Measurements from ENCODE around the gene C8G.

C8G gene

DNA sequence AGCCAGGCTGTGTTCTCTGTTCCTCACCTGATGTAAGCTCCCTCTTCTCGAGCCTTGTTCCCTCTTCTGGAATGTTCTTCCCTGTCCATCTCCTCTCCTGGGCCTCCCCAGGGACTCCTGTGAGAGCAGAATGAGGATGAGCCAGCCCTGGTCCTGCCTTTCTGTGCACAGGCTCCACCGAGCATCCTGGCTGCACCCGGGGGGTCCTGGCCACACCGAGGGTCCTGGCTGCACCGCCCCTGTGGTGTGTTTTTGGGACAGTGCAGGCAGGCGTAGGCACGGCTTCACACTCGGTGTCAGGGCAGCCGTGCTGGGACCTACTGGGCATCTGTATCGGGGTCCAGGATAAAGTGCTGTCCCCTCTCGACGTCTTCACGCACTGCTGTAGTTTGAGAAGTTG lies 18.3 kb upstream of the C8G start:
- DNase-seq, result no peak
- no peak for TF ChIP-seq GATA1 (IDR thresholded peaks at IDR 0.05; ENCODE audit: low read depth, low read length)
- TF ChIP-seq POLR2A (IDR thresholded peaks at IDR 0.05; ENCODE audit: low read length), result no peak

DNA sequence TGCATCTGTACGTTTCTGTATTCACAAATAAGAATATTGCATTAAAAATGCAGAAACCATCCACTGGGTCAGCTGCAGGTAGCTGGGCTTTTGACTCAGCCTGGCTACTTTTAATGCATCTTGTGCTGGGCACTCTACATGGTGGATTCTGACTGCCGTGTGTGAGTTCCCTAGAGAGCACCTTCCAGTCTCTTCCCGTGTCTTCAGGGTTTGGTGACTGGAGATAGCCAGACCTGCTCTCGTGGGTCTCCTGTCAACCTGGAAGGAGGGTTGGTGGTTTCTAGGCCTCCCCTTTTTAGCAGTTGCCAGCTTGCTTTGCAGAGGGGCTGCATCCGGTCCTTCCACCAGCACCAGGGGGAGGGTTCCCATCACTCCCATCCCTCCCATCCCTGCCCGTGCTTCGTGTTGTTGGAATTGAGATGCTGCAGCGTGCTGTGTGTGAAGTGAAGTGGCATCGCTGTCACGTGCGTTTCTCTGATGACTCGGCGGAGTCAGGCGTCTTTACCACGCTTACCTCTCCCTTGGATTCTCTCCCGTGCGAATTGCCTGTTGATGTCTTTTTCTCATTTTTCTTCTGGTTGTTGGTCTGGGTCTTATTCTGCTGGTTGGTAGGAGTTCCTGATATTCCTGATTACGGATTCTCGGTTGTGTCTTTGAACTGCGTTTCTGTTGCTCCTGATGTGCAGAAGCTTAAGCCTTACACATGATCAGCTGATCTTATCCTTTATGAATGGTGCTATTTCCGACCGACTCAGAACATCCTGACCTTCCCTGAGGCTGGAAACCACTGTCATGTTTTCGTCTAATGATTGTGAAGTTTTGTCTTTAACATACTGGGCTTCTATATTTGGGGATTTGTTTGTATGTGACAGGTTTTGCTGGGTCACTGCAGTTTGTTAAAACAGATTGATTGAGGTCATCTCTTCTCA lies 17.4 kb upstream of the C8G start:
- DNase-seq, result no peak
- TF ChIP-seq POLR2A (IDR thresholded peaks at IDR 0.05; ENCODE audit: low read length) (no peak), GATA1 (IDR thresholded peaks at IDR 0.05; ENCODE audit: low read depth, low read length) (no peak)

DNA sequence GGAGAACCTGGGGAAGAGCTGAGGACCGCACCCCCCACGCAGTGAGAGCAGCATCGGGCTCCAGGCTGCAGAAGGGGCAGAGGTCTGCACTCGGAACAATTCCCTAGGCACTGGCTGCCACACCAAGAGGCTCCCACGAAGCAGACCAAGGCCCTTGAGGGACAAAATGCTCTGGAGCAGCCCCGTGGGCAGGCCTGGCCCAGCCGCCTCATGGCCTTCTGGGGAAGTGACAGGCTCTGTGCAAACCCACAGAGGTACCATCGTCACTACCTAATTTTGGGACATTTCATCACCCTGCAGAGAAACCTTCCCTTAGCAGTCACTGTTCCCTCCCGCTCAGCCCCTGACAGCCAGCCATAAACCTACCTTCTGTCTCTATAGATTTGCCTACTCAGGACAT lies 16.5 kb upstream of the C8G start:
- DNase-seq, result no peak
- no peak for TF ChIP-seq GATA1 (IDR thresholded peaks at IDR 0.05; ENCODE audit: low read depth, low read length)
- no peak for TF ChIP-seq POLR2A (IDR thresholded peaks at IDR 0.05; ENCODE audit: low read length)

DNA sequence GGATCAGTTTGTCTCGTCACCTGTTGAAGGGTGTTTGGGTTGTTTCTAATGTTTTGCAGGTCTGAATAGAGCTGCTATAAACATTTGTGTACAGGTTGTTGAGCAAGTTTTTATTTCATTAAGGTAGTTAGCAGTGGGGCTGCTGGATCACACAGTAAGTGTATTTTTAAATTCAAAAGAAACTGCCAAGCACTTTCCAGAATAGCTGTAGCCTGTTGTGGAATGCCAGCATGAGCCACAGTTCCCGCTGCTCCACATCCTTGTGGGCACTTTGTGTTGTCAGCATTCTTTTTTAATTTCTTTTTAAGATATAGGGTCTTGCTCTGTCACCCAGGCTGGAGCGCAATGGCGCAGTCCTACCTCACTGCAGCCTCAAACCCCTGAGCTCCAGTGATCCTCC lies 15.0 kb upstream of the C8G start:
- TF ChIP-seq POLR2A (IDR thresholded peaks at IDR 0.05; ENCODE audit: low read length) (no peak), GATA1 (IDR thresholded peaks at IDR 0.05; ENCODE audit: low read depth, low read length) (no peak)
- no peak for DNase-seq

DNA sequence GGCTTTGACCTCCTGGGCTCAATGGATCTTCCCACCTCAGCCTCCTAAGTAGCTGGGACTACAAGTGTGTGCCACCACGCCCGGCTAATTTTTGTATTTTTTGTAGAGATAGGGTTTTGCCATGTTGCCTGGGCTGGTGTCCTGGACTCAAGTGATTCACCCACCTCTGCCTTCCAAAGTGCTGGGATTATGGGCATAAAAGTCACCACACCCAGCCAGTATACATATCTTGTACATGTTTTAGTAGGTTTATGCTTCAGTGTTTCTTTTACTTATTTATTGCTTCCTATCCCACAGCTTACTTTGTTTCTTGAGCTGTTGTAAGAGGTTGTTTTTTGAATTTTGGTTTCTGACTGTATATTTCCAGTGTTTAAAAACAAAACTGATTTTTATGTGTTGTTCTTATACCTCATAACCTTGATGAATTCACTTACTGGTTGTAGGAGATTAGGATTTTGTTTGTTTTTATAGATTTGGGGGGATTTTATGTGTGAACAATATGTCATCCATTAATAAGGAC lies 13.4 kb upstream of the C8G start:
- TF ChIP-seq POLR2A (IDR thresholded peaks at IDR 0.05; ENCODE audit: low read length) (no peak), GATA1 (IDR thresholded peaks at IDR 0.05; ENCODE audit: low read depth, low read length) (no peak)
- no peak for DNase-seq

DNA sequence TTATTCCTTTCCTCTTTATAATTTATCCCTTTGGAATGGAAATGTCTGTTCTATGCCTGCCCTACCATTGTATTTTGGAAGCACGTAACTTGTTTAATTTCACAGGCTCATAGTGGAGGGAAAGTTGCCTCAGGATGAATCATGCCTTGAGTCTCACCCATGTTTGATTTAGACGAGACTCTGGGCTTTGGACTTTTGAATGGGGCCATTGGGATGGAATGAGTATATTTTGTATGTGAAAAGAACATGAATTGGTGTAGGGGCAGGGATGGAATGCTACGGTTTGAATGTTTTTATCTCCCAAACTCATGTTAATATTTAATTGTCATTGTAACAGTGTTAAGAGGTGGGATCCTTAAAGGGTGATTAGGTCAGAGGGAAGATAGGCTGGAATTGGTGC lies 10.8 kb upstream of the C8G start:
- no peak for TF ChIP-seq GATA1 (IDR thresholded peaks at IDR 0.05; ENCODE audit: low read depth, low read length)
- no peak for TF ChIP-seq POLR2A (IDR thresholded peaks at IDR 0.05; ENCODE audit: low read length)
- no peak for DNase-seq

DNA sequence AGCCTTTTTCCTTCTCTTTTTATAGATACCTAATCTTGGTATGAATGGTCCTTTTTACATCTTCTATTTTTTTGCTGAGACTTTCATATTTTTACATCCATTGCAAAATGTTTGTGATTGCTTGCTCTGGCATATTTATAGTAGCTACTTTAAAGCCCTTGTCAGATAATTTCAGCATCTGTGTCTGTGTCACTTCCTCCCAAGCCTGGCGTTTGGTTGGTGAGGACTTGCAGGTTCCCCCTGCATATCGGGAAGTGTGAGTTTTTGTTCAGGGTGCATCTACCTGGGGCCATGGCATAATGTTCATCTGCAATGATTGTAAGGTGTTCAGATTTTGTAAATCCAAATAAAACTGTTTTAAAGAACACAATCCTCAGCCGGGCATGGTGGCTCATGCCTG lies 9.4 kb upstream of the C8G start:
- DNase-seq, result no peak
- no peak for TF ChIP-seq GATA1 (IDR thresholded peaks at IDR 0.05; ENCODE audit: low read depth, low read length)
- TF ChIP-seq POLR2A (IDR thresholded peaks at IDR 0.05; ENCODE audit: low read length), result no peak

DNA sequence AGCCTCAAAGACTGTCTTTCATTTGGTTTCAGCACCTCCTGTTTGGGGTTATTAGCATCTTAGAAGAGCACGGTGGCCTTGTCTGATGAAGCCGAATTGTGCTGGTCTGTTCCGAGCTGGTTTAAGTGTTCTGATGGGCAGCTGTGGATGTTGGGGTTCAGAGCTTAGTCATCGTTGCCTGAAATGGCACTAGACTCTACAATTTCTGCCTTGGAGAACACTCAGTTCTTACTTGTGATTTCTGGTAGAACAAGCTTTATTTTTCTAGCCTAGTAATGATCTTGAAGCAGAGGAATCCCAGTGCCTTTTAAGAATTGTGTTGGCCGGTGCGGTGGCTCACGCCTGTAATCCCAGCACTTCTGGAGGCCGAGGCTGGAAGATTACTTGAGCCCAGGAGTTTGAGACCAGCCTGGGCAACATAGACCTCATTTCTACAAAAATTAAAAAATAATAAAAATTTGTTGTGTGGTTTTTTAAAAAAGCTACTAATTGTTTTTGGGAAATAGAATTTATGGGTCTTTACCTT lies 8.3 kb upstream of the C8G start:
- DNase-seq, result no peak
- TF ChIP-seq GATA1 (IDR thresholded peaks at IDR 0.05; ENCODE audit: low read depth, low read length) (no peak), POLR2A (IDR thresholded peaks at IDR 0.05; ENCODE audit: low read length) (no peak)

DNA sequence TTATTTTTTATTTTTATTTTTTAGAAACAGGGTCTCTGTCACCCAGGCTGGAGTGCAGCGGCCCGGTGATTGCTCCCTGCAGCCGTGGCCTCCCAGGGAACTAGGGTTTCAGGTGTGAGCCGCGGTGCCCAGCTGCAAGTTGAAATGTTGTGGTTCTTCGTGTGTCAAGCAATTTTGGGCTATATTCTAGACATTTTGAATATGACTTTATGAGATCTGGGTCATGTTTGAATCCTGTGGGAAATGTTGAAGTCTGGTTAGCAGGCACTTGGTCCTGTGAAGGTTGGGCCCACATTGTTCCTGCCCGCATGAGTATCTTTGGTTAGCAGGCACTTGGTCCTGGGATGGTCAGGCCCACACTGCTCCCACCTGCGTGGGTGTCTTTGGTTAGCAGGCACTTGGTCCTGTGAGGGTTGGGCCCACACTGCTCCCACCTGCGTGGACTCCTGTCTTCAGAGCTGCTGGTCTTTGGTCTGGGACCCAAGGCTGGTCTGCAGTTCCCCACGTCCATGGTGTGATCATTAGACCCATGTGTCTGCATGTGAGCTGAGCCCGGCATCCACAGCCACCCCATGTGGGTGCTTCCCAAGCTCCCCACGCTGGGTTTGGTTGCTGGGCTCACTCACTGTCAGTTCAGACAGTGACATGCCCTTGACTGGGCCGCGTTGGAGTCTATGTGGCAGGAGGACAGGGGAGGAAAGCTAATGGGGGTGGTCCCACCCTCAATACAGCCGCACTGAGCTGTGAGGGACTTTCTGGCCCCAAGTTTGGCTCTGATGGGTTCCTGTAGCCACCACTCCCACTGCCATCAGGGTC lies 7.6 kb upstream of the C8G start:
- TF ChIP-seq POLR2A (IDR thresholded peaks at IDR 0.05; ENCODE audit: low read length) (no peak), GATA1 (IDR thresholded peaks at IDR 0.05; ENCODE audit: low read depth, low read length) (no peak)
- no peak for DNase-seq

DNA sequence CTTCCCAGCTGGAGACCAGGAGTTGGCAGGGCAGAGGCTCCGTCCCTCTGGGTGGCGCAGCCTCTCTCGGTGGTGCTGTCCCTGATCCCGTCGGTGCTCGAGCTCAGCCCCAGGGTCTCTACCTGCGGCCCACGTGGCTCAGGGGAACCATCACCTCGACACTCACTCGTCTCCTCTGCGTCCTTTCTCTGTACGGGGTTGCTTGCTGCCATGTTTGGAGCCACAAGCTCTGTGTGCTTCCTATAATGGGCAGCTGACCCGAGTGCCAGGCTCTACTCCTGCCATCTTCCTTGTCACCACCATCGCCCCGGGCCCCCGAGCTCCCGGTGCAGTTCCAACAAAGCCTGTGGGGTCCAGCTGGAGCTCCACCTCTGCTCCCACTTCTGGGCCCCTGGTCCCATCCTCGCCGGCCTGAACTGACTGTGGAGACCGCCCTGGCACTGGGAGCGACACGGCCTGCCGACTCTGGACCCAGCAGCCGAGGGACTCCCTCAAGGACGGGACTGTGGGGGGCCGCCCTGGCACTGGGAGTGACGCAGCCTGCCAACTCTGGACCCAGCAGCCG lies 5.5 kb upstream of the C8G start:
- DNase-seq, result no peak
- TF ChIP-seq GATA1 (IDR thresholded peaks at IDR 0.05; ENCODE audit: low read depth, low read length) (no peak), POLR2A (IDR thresholded peaks at IDR 0.05; ENCODE audit: low read length) (no peak)

DNA sequence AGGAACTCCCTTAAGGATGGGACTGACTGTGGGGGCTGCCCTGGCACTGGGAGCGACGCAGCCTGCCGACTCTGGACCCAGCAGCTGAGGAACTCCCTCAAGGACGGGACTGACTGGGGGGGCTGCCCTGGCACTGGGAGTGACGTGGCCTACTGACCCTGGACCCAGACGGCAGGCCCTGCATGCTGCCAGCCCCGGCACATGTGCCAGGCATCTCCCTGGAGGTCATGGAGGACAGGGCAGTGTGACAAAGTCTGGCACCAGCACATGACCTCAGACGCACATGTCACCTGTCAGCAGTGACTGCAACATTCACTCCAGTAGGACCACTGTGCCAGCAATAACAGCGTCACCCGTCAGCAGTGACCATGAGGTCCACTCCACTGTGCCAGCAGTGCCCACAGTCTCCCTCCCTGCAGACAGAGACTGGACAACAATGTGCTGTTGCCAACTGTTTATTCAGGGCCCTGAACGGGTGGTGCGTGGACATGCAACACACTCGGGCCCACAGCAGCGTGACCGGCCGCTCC lies 5.0 kb upstream of the C8G start:
- peak; percentile 28 for TF ChIP-seq POLR2A (IDR thresholded peaks at IDR 0.05; ENCODE audit: low read length)
- TF ChIP-seq GATA1 (IDR thresholded peaks at IDR 0.05; ENCODE audit: low read depth, low read length), result no peak
- no peak for DNase-seq

DNA sequence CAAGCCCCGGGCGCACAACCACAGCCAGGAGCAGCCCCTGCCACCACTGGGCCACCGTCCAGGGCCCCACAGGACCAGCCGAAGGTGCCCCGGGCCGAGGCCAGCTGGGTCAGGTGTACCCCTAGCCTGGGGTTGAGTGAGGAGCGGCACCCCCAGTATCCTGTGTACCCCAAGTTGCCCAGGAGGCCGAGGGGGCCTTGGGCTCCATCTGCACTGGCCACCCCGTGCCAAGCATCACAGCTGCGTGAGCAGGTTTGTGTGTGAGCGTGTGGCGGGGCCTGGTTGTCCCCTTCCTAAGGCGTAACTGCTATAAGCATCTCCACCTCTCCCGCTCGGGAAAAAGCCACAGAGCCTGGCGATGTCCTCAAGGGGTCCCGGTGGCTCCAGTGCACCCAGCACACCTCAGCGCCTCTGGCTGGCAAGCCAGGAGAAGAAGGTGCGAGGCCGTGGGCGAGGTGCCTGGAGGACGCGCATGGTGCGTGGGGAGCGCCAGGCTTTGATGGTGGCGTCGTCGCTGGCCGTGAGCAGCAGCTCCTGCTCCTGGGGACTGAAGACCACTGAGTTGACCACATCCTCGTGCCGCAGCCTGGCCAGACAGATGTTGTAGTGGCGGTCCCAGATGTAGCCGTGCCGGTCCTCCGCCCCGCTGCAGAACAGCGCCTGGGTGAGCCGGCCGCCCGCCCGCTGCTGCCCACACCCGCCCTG lies 4.4 kb upstream of the C8G start:
- no peak for DNase-seq
- no peak for TF ChIP-seq POLR2A (IDR thresholded peaks at IDR 0.05; ENCODE audit: low read length)
- no peak for TF ChIP-seq GATA1 (IDR thresholded peaks at IDR 0.05; ENCODE audit: low read depth, low read length)

Data from erythroblast (primary cell).